ENCODE results near the gene HDAC9. TPM values are rescaled to one million over a fixed set of nuclear protein-coding genes. Genes with fewer than 3 reads are reported as not detected.
A peak's percentile ranks its signal among the peaks of the same experiment; 100 is the strongest.
"Not testable (repeated sequence)": the region's sequence is repeated elsewhere in the genome, so short reads cannot be mapped to it uniquely, and the experiment has no call there.

The HDAC9 gene
- total RNA-seq, 1 experiment from 2014 or later: 11.3 TPM

GRCh38 chr7:18978108-18978495, 482.6 kb downstream of the HDAC9 start:
- Mint-ChIP-seq H3K4me1 (ENCODE audit: insufficient read depth, unreplicated experiment) (peaks cover 58% of the 10 kb centered on the region), H3K9me3 (ENCODE audit: unreplicated experiment) (no peaks in the 10 kb centered on the region), H3K27ac (ENCODE audit: low read depth, unreplicated experiment) (peak overlapping the region; percentile 73), H3K36me3 (ENCODE audit: insufficient read depth, unreplicated experiment) (no peaks in the 10 kb centered on the region), H3K4me3 (ENCODE audit: unreplicated experiment) (peak overlapping the region; percentile 39), H3K27me3 (ENCODE audit: insufficient read depth, unreplicated experiment) (no peaks in the 10 kb centered on the region)
- ChIA-PET CTCF (interaction anchor here (0.7 to 1.7 kb wide), 5 partner anchors 31 to 351 kb away, joined by 3 to 6 read pairs (median 4); no protein-coding TSS in a partner anchor), POLR2A (interaction anchor here (0.5 to 5.3 kb wide), 14 partner anchors 13 to 262 kb away, joined by 3 to 49 read pairs (median 4); partner anchors contain the start of gene TWIST1)
- peak; percentile 92 for DNase-seq (ENCODE audit: unreplicated experiment)
- TF ChIP-seq CTCF (IDR thresholded peaks at IDR 0.05; ENCODE audit: unreplicated experiment): no peak
- no TSS peak for BruUV-seq (replicated peaks)
- intact Hi-C loops (cut with micrococcal nuclease): loop anchor here (2.0 kb wide), 1 partner anchor 111 kb away; no protein-coding TSS in a partner anchor

GRCh38 chr7:18990700-18991099, 495.2 kb downstream of the HDAC9 start:
- DNase-seq (ENCODE audit: unreplicated experiment); H3K27me3 Mint-ChIP-seq (ENCODE audit: insufficient read depth, unreplicated experiment); CTCF ChIA-PET; POLR2A ChIA-PET; BruUV-seq (replicated peaks); intact Hi-C loops (cut with micrococcal nuclease); H3K9me3 Mint-ChIP-seq (ENCODE audit: unreplicated experiment); H3K4me3 Mint-ChIP-seq (ENCODE audit: unreplicated experiment); H3K27ac Mint-ChIP-seq (ENCODE audit: low read depth, unreplicated experiment); H3K4me1 Mint-ChIP-seq (ENCODE audit: insufficient read depth, unreplicated experiment); H3K36me3 Mint-ChIP-seq (ENCODE audit: insufficient read depth, unreplicated experiment): not testable (repeated sequence)

GRCh38 chr7:18993933-18994668, 498.6 kb downstream of the HDAC9 start:
- ChIA-PET POLR2A (interaction anchor here (1.0 to 1.1 kb wide), 2 partner anchors 15 to 627 kb away, joined by 3 read pairs; no protein-coding TSS in a partner anchor), CTCF (interaction anchor here (0.5 to 0.7 kb wide), 2 partner anchors 19 to 124 kb away, joined by 3 read pairs; no protein-coding TSS in a partner anchor)
- no TSS peak for BruUV-seq (replicated peaks)
- Mint-ChIP-seq H3K9me3 (ENCODE audit: unreplicated experiment) (no peaks in the 10 kb centered on the region), H3K27me3 (ENCODE audit: insufficient read depth, unreplicated experiment) (no peaks in the 10 kb centered on the region), H3K4me3 (ENCODE audit: unreplicated experiment) (no peak overlapping the region), H3K36me3 (ENCODE audit: insufficient read depth, unreplicated experiment) (peaks cover 8% of the 10 kb centered on the region), H3K4me1 (ENCODE audit: insufficient read depth, unreplicated experiment) (peaks cover 6% of the 10 kb centered on the region), H3K27ac (ENCODE audit: low read depth, unreplicated experiment) (no peak overlapping the region)
- intact Hi-C loops (cut with micrococcal nuclease): no loop called here
- no peak for TF ChIP-seq CTCF (IDR thresholded peaks at IDR 0.05; ENCODE audit: unreplicated experiment)
- no peak for DNase-seq (ENCODE audit: unreplicated experiment)

DNA sequence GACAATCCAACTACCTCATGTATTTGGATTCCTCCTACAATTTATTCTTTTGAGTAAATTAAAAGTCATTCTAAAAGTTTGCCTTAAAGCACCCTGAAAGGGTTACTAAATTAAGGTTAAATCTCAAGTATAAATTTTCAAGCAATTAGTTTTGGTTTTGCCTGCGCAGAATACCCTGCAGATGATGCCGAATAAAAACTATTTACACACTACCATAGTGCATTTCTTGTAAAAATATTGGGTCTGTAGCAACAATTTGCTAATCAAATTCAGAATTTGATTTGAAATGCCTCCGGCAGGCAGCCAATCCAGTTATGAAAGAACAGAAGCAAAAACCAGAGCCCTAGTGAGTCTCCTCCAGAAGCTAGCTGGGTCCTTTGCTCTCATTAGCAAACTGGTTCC, 499.7 kb downstream of the HDAC9 start:
- no peaks in the 10 kb centered on the region for H3K9me3 Mint-ChIP-seq (ENCODE audit: unreplicated experiment)
- no peak for DNase-seq (ENCODE audit: unreplicated experiment)
- BruUV-seq (replicated peaks): no TSS peak
- peaks cover 6% of the 10 kb centered on the region for H3K4me1 Mint-ChIP-seq (ENCODE audit: insufficient read depth, unreplicated experiment)
- POLR2A ChIA-PET: no interaction called here
- H3K27ac Mint-ChIP-seq (ENCODE audit: low read depth, unreplicated experiment): no peak overlapping the region
- intact Hi-C loops (cut with micrococcal nuclease): no loop called here
- H3K36me3 Mint-ChIP-seq (ENCODE audit: insufficient read depth, unreplicated experiment): peaks cover 8% of the 10 kb centered on the region
- H3K27me3 Mint-ChIP-seq (ENCODE audit: insufficient read depth, unreplicated experiment): no peaks in the 10 kb centered on the region
- no peak for TF ChIP-seq CTCF (IDR thresholded peaks at IDR 0.05; ENCODE audit: unreplicated experiment)
- CTCF ChIA-PET: interaction anchor here (0.6 kb wide), 1 partner anchor 714 kb away, joined by 4 read pairs; no protein-coding TSS in a partner anchor
- no peak overlapping the region for H3K4me3 Mint-ChIP-seq (ENCODE audit: unreplicated experiment)

All from MCF 10A (cell line).